ENCODE measurements around the gene NDUFS7.

NDUFS7 gene

DNA sequence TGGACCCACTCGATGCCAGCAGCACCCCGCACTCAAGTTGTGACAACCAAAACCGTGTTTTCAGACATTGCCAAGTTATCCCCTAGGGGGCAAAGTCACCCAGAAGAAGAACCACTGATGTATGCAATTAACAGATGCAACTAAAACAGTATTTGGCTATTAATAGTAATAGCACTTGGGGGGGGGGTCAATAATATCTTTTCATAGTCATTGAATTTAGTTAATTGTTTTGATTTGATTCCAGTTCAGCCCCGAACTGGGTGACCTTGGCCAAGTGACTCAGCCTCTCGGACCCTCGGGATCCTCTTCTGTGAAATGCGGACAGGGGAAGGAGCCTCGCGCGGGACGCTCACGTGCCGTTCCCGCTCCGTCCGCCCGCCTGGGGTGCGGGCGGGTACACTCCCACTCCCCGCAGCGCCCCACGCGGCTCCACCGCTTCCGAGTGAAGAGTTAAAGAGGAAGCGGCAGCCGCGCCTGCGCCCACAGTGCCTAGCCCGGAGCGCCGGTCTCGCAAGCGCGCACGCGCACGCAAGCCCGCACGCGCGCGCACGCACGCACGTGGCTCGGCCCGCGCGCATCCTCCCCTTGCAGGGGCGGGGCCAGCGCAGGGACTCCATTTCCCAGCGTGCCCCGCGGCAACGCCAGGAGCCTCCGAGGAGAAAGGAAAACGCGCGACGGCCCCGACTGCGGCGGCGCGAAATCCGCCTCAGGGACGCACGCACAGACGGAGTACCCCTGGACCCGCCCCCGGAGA is 23.2 kb downstream of the NDUFS7 start:
- H3K27me3 ChIP-seq = peaks cover 20% of the 10 kb centered on the region
- H3K36me3 ChIP-seq = no peaks in the 10 kb centered on the region
- H3K27ac ChIP-seq = peak overlapping the region; percentile 82
- TF ChIP-seq, protein P1, sequence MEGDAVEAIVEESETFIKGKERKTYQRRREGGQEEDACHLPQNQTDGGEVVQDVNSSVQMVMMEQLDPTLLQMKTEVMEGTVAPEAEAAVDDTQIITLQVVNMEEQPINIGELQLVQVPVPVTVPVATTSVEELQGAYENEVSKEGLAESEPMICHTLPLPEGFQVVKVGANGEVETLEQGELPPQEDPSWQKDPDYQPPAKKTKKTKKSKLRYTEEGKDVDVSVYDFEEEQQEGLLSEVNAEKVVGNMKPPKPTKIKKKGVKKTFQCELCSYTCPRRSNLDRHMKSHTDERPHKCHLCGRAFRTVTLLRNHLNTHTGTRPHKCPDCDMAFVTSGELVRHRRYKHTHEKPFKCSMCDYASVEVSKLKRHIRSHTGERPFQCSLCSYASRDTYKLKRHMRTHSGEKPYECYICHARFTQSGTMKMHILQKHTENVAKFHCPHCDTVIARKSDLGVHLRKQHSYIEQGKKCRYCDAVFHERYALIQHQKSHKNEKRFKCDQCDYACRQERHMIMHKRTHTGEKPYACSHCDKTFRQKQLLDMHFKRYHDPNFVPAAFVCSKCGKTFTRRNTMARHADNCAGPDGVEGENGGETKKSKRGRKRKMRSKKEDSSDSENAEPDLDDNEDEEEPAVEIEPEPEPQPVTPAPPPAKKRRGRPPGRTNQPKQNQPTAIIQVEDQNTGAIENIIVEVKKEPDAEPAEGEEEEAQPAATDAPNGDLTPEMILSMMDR (IDR thresholded peaks at IDR 0.05) = peak; percentile 66
- peaks cover 41 to 44% of the 10 kb centered on the region in 2 experiments for H3K4me1 ChIP-seq (ENCODE audit: control insufficient read depth in 1 of 2, insufficient read depth in 1 of 2, low read depth in 1 of 2, low read length in 1 of 2)
- peak overlapping the region; percentile 54 to 77 for H3K4me3 ChIP-seq (ENCODE audit: low read depth in 1 of 2, low read length in 1 of 2)
- H3K9me3 ChIP-seq = no peaks in the 10 kb centered on the region

DNA sequence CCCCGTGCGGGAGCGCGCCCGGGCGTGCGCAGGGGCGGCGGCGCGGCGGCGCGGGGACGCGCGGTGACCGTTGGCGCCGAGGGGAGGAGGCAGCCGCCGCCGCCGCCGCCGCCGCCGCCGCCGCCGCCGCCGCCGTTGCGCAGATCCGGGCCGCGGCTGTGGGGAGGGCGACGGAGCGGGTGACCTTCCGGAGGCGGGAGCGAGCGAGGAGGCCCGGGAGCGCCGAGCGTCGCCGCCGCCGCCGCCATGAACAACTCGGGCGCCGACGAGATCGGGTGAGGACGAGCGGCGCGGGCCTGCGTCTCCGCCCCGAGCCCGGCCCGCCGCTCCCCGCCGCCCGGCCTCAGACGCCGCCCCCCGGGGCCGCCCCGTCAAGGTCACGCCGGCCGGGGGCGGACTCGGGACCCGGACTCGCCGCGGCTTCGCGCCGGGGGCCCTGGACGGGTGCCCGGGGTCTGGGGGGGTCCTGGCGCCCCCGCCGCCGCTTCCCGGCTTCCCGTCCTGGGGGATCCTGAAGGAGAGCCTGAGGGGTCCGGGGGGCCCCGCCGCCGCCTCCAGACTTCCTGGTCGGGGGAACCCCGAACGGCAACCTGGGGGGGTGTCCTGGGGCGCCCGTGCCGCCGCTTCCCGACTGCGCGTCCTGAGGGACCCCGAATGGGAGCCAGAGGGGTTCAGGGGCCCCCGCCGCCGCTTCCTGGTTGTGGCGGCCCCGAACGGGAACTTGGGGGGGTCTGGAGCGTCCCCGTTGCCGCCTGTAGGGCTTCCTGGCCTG is 24.0 kb downstream of the NDUFS7 start, which contains the start of gene DAZAP1:
Gene DAZAP1, plus strand, starts transcription at position 59 of the 772 bp plus-strand sequence. Its CDS starts 188 bp downstream, at position 247.
- Histone ChIP-seq H3K27me3 (peaks cover 13% of the 10 kb centered on the region), H3K4me1 (ENCODE audit: control insufficient read depth in 1 of 2, insufficient read depth in 1 of 2, low read depth in 1 of 2, low read length in 1 of 2) (peaks cover 33 to 37% of the 10 kb centered on the region in 2 experiments), H3K36me3 (peaks cover 2% of the 10 kb centered on the region), H3K4me3 (ENCODE audit: low read depth in 1 of 2, low read length in 1 of 2) (peak within 1 kb of the TSS; percentile 64 to 77), H3K27ac (peak within 1 kb of the TSS; percentile 82), H3K9me3 (no peaks in the 10 kb centered on the region)
- TF ChIP-seq, protein P1 (IDR thresholded peaks at IDR 0.05) = no peak

DNA sequence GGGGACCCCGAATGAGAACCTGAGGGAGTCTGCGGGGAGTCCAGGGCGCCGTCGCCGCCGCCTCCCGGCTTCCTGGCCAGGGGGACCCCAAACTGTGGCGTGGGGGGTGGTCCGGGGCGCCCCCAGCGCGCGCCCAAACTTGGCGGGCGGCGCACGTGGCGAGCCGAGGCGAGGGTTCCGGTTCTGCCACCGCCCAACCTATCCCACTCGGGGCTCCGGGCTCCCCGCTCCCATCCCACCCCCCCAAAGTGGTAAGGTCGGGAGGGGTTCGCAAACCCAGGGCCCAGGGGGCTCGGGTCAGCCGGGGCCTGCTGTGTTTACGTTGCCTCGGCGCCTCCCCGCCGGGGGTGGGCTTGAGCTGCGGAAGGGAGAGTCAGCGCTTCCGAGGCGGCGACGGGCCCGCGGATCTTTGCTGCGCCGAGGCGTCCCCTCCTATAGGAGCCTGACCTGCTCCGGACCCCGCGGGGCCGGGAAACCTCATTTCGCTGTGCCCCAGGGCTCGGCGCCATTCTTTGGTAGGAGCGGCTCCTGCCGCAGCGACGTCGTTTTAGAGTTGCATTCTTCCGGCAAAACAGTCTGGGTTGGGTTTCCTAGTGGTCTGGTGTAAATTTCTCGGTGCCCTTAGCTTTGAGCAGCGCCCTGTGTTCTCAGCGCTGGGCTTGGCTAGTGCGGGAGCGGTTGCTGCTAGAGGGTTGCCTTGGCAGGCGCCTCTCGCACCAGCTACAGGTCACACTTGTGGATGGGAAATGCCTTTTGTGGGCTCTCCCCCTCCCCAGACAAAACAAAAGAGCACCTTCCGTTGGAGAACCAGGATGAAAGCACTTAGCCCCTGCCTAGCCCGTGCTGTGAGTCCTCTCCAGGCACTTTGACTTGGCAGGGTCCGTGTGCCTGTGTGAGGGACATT is 24.8 kb downstream of the NDUFS7 start:
- TF ChIP-seq, protein P1 (IDR thresholded peaks at IDR 0.05) = no peak
- H3K36me3 ChIP-seq = peaks cover 11% of the 10 kb centered on the region
- peaks cover 32% of the 10 kb centered on the region in 2 experiments for H3K4me1 ChIP-seq (ENCODE audit: control insufficient read depth in 1 of 2, insufficient read depth in 1 of 2, low read depth in 1 of 2, low read length in 1 of 2)
- peak overlapping the region; percentile 82 for H3K27ac ChIP-seq
- no peaks in the 10 kb centered on the region for H3K9me3 ChIP-seq
- peak overlapping the region; percentile 64 to 77 for H3K4me3 ChIP-seq (ENCODE audit: low read depth in 1 of 2, low read length in 1 of 2)
- peaks cover 4% of the 10 kb centered on the region for H3K27me3 ChIP-seq

DNA sequence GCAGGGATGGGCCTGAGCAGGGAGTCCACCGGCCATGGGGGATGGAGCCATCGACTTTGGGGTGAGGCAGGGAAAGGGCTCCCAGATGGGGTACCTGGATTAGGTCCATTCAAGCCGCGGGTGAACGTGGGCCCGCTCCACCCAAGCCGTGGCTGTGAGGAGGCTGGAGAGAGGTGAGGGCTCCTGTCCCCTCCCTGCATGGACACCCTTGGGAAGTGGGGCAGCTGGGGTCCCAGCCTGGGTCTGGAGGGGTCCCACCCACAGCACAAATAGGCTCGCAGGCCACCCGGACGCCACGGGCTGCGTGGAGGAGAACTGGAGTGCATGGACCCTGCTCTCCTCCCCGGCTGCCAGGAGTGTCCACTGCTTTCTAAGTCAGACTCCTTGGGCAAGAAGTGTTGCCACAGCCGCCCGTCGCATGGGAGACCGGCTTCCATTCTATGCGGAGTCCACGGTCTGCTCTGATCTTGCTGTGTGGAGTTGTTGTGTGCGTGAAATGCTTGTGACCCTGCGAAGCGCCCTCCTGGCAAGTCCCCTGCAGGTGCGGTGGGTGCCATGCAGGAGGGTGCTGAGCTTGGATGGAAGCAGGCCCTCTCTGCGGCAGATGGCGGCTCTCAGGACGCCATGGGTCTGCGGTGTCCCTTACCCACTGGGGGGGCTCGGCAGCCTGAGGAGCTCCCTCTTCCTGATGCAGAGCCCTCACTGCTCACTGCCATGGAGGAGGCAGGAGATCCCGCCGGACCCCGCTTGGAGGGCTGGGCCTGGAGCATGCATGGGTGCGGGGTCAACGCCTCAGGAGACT is 25.7 kb downstream of the NDUFS7 start:
- no peaks in the 10 kb centered on the region for H3K9me3 ChIP-seq
- H3K4me1 ChIP-seq (ENCODE audit: control insufficient read depth in 1 of 2, insufficient read depth in 1 of 2, low read depth in 1 of 2, low read length in 1 of 2) = peaks cover 30 to 32% of the 10 kb centered on the region in 2 experiments
- H3K27ac ChIP-seq = peak overlapping the region; percentile 82
- peak overlapping the region in 1 of 2 experiments; percentile 77 for H3K4me3 ChIP-seq (ENCODE audit: low read depth in 1 of 2, low read length in 1 of 2)
- no peaks in the 10 kb centered on the region for H3K27me3 ChIP-seq
- H3K36me3 ChIP-seq = peaks cover 13% of the 10 kb centered on the region
- TF ChIP-seq, protein P1 (IDR thresholded peaks at IDR 0.05) = no peak

Measured in neutrophil (primary cell).